Amniotic stem cell (primary cell): Measurements from ENCODE around the gene CD8B2.
A peak's percentile ranks its signal among the peaks of the same experiment; 100 is the strongest.
"Not testable (repeated sequence)": the region's sequence is repeated elsewhere in the genome, so short reads cannot be mapped to it uniquely, and the experiment has no call there.

ENCODE experiments used
- DNase-seq: peaks from one replicate; lab custom pipeline; 2025; lab: John Stamatoyannopoulos, UW

The CD8B2 gene

GRCh38 chr2:106486551-106487385, at the start of gene CD8B2:
CD8B2 (plus strand) TSS chr2:106487364; CDS start chr2:106487427, 63 bp downstream.
- not testable (repeated sequence) for DNase-seq

GRCh38 chr2:106461882-106462281, 25.3 kb upstream of the CD8B2 start:
- not testable (repeated sequence) for DNase-seq

GRCh38 chr2:106467516-106467915, 19.6 kb upstream of the CD8B2 start:
- not testable (repeated sequence) for DNase-seq

GRCh38 chr2:106468107-106468506, 19.1 kb upstream of the CD8B2 start, which contains the start of gene RGPD3:
RGPD3 (minus strand) TSS chr2:106468413; CDS start chr2:106468288, 125 bp downstream.
- DNase-seq = not testable (repeated sequence)

- DNase-seq = not testable (repeated sequence)
Observed at GRCh38 chr2:106470658-106471057, 16.5 kb upstream of the CD8B2 start.

GRCh38 chr2:106477647-106478046, 9.5 kb upstream of the CD8B2 start:
- DNase-seq = not testable (repeated sequence)

GRCh38 chr2:106479563-106479962, 7.6 kb upstream of the CD8B2 start:
- not testable (repeated sequence) for DNase-seq

- DNase-seq = not testable (repeated sequence)
Observed at GRCh38 chr2:106487386-106488191, 425 bp downstream of the CD8B2 start.

GRCh38 chr2:106489701-106490100, 2.5 kb downstream of the CD8B2 start:
- DNase-seq = not testable (repeated sequence)

- not testable (repeated sequence) for DNase-seq
Observed at GRCh38 chr2:106492399-106492798, 5.2 kb downstream of the CD8B2 start.

GRCh38 chr2:106492913-106493312, 5.7 kb downstream of the CD8B2 start:
- not testable (repeated sequence) for DNase-seq

GRCh38 chr2:106498549-106498948, 11.4 kb downstream of the CD8B2 start:
- not testable (repeated sequence) for DNase-seq

- DNase-seq = not testable (repeated sequence)
Observed at GRCh38 chr2:106500350-106500749, 13.2 kb downstream of the CD8B2 start.

GRCh38 chr2:106502351-106502750, 15.2 kb downstream of the CD8B2 start:
- not testable (repeated sequence) for DNase-seq

- not testable (repeated sequence) for DNase-seq
Observed at GRCh38 chr2:106504192-106504591, 17.0 kb downstream of the CD8B2 start.

GRCh38 chr2:106504787-106505186, 17.6 kb downstream of the CD8B2 start:
- not testable (repeated sequence) for DNase-seq

- not testable (repeated sequence) for DNase-seq
Observed at GRCh38 chr2:106506002-106506687, 19.0 kb downstream of the CD8B2 start.

GRCh38 chr2:106508660-106509373, 21.7 kb downstream of the CD8B2 start:
- DNase-seq = not testable (repeated sequence)

- not testable (repeated sequence) for DNase-seq
Observed at GRCh38 chr2:106509374-106509770, 22.2 kb downstream of the CD8B2 start.

- not testable (repeated sequence) for DNase-seq
Observed at GRCh38 chr2:106510791-106511190, 23.6 kb downstream of the CD8B2 start.

- peak; percentile 50 for DNase-seq
Observed at GRCh38 chr2:106511476-106511901, 24.3 kb downstream of the CD8B2 start.
